CMK (cell line): ENCODE data around the gene C2CD3.

ENCODE experiments used
- DNase-seq: peaks from one replicate; pipeline ENCODE4 v3.0.0-alpha.2; 2010; ENCODE audit warnings: low read depth

Gene C2CD3, protein sequence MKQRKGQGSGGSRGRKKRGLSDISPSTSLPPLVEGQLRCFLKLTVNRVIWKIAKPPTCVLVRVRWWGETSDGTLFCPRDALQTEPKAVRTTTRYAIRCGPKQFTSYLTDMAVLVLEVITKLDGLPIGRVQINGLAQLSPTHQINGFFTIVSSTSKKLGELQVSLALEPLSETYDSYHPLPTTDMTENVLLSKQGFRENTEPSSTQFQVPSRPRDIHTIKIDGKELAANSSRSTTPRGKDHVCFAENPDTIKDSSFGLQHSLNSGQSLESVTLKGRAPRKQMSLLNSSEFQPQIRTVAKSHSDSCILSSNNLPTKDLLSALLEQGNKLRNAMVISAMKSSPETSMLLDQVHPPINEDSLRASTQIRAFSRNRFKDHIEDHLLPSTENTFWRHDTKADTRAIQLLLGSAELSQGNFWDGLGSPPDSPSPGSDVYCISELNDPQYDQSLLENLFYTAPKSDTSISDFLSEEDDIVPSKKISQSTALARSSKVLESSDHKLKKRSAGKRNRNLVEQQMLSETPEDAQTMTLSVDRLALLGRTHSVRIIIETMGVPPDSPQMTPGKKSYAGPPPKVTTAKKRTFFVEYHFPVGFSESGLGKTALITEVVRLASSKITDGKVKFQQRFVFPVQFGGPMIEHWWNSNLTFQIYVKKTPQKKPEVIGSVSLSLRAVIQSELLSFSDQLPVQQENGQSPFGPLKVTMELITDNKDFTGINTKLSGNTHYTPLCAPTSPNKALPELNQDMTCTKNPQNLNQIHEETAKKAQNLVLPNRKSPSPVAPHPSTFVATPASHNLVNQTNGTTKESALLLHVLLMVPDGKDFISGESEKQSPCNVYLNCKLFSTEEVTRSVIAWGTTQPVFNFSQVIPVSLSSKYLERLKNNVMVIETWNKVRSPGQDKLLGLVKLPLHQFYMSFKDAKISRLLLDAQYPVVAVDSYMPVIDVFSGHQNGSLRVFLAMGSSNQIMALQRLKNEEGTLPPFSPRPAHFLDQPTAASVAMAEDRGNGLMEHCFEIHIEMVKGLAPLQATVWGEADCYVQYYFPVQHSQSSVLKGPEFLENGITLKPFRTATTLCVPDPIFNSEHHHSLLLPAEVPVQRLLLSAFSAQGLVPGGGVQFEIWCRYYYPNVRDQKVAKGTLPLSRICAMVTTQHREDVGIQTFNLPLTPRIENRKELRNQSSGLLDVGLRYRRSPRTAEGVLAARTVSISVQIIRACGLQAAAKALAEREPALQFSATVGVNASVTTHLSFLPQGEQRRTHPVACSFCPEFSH (N-terminal part only)

DNA sequence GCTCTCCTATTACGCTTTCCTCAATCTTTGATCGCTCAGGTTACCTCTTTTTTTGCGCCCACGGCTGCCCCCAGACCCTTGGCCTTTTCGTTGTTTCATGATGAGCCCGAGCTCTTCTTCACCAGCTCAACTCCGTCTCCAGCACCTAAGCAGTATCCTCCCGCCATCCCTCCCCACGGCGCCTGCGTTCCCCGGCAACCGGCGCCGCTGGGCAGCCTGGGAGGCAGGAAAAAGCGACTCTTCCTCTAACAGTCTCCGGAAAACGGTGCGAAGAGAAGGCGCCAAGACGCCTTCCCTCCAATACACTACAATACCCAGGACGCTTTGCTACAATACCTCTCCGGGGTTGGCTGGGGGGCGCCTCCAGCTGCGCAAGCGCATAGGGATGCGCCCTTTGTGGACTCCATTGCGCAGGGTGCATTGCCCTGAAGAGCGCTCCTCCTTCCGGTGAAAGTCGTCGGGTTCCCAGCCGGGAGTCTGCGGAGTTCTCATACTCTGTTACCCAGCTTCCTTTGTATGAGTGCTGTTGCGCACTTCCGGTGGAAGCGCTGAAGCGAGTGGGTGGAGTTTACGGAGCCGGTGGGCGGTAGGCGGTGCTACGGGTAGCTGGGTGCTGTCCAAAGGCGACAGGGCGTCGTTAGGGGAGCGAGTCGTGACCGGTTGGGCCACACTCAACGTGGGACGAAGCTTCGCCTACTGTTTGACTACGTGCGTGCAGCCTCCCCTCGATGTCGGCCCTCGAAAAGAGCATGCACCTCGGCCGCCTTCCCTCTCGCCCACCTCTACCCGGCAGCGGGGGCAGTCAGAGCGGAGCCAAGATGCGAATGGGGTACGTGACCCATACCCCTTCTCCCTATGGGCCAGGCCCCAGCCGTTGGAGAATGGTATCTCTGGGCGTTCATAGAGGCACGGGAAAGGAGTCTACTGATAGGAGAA, at the start of gene C2CD3, which contains the start of gene PPME1:
C2CD3 (minus strand) TSS at position 309 of the 936 bp plus-strand sequence; CDS start at position 99, 210 bp downstream.
PPME1 (plus strand) TSS at position 596 of the 936 bp plus-strand sequence; CDS start at position 729, 133 bp downstream.
- peak; percentile 100 for DNase-seq

DNA sequence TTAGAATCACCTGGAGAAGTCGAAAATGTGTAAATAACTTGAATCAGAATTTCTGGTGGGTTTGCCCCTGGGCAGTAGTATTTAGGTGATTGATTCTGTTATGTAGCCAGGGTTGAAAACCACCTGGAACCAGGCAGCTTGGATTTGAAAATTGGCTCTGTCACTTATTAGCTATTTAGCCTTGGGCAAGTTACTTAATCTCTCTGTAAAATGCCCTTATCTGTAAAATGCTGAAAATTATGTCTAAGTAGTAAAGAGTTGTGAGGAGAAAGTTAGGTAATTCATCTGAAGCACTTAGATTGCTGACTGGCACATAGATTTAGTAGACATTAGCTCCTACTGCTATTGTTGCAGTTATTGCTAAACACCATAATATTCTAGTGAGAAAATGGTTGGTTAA, 49.6 kb upstream of the C2CD3 start:
- DNase-seq = no peak

DNA sequence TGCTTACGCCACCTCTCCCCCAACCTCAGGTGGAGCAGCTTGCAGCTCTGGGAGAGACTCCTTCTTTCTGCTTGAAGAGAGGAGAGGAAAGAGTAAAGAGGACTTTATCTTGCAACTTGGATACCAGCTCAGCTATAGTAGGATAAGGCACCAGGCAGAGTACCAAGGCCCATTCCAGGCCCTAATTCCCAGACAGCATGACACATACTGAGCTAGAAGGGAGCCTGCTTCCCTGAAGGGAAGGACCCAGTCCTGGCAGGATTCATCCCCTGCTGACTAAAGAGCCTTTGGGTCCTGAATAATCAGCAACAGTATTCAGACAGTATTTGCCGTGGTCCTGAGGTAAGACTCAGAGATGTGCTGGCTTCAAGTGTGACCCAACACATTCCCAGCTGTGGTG, 41.7 kb upstream of the C2CD3 start:
- DNase-seq = no peak

DNA sequence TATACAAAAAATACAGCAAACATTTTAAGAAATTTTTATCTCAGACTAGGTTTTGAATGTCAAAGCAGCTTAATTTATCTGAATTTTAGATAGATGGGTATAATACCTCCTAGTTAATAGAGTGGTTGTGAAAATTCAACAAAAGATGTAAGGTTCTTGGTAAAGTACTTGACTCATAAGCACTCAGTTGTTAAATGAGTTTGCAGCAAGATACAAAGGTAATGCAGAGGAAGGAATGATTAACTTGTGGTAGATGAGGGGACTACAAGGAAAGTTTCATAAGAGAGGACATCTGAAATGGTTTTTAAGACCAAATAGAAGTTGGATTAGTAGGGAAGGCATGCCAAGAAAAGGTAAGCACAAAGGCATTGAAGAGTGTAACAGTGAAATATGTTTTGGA, 37.7 kb upstream of the C2CD3 start:
- no peak for DNase-seq

DNA sequence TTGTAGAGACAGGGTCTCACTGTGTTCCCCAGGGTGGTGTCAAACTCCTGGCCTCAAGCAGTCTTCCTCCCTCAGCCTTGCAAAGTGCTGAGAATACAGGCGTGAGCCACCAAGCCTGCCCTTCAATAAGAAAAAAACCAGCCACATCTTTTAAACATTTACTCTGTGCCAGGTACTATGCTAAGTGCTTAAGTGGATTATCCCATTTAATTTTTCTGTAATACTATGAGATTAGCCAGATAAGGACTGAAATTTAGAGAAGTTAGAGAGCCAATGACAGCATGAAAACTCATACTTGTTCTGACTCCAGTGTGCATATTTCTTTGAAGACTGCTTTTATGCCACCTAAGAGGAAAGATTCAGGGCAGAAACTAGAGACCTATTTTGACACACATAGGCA, 35.9 kb upstream of the C2CD3 start:
- no peak for DNase-seq

DNA sequence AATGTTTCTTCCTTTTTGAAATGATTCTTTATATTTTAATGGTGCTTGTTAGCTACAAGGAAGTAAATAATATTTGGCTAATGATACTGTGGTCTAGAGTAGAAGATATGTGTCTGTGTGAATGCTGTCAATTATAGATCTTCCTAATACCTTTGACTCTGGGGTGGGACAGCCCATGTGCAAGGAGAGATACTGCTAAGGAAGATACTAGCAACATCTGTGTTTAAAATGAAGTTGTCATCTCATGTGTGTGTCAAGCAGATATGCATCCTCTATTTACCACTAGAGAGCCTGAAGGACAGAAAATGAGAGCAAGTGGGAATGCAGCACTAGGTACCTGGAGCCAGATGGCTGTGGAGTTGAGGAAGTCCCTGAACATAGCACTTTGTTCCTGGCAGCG, 34.4 kb upstream of the C2CD3 start:
- DNase-seq = no peak

DNA sequence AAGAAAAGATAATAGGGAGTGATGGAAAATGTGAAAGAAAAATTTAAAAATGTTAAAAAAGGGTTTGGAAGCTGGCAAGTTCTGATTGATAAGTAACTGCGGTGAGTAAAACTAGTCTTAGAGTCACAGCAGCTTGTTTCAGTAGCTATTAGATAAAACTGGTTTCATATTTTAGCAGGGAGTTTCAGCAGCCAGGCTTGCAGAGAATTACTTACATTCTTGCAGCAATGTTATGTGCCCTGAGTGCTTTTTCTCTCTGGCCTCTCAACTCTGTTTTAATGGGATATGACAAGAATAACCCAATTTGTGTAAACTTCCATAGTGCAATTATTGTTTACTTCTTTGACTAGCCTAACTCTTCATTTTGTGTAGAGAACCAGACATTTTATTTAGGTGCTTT, 33.9 kb upstream of the C2CD3 start:
- DNase-seq = no peak

DNA sequence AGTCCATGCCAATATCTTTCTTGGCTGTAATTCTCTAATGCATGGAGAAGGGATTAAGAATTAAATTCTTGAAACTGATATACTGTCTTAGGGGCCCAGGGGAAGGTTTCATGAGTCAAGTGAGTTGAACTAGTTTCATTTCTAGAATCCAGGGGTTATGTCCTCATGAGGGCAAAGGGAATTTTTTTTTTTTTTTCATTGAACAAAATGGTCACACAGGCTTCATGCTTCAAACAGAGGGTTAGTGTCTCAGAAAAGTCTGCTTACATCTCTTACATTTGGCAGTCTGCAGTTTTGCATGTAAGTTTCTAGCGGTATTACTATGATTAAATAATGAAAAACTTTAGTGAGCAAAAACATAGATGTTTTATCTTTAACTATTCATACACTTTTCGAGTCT, 33.2 kb upstream of the C2CD3 start:
- no peak for DNase-seq

DNA sequence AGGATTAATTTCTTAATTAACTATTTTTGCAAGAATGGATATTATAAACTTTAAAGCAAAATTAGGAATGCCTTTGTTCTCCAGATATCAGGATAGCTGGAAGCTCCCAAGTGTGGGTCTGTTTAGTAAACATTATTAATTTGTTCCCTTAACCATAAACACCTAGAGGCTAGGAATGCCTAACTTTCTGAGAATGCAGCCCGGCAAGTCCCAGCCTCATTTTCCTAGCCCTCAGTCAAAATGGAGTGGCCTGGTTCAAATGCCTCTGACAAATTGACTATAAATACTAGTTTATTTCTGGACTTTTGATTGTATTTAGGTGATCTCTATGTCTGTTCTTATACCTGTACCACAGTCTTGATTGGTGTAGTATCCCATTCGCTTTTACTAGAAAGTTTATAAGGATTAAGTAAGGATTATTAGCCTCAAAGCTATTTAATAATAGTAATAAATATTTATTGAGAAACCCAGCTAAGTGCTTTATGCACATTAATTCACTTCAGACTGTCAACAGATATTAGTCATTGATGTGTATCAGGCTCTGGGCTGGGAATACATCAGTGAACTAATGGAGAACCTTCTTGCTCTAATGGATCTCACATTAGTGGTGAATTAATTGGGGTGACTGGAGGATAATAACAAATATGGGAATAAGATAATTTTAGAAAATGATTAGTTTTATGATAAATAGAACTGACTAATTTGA, 26.1 kb upstream of the C2CD3 start:
- no peak for DNase-seq

DNA sequence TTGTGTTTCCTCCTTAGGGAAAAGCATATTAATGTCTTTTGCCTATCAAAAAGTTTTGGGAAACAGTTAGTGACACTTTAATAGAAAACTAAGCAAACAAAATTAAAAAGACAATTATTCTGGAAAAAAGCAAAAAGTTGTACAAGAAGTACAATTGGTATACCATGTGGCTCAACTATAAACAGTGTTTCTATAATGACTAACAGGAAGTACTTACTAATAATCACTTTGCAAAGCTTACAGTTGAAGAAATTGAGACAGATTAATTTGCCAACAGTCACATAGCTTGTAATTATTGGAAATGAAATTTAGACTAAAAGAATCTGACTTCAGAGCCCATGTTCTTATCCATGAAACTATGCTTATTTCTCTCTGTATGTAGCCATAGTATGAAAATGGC, 25.0 kb upstream of the C2CD3 start:
- no peak for DNase-seq

DNA sequence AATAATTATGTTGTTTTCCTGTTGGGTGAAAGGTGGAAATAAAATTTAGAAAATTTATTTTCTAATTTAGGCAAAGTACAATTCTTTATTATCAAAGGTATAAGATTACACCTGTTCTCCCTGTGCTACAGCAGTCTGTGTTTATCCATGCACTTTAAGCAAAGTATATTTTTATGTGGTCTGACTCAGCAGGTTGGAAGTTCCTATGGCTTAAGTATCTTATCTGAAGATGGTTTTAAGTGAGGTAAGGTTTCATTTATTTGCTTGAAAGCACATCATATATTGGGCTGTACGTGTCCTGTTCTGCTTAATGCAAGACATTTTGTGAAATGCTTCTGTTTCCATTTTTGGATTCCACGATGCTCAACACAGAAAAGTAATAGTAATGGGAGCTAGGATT, 14.9 kb upstream of the C2CD3 start:
- no peak for DNase-seq

DNA sequence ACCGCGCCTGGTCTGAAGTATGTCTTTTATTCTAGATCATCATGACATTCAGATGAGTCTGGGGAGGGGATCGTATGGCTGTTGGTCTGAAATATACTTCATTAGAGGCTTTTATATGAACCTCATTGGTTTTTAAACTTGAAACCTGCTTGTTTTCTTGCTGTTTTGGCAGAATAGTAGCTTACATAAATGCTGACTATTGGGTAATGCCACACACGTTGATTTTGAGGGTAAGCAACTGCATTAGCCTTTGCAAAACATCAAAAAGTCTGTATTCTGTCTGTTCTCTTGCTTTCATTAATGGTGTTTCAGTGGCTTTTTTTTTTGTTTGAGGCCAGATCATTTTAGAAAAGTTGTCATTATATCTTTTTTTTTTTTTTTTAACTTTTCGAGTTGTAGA, 14.5 kb upstream of the C2CD3 start:
- DNase-seq = no peak

DNA sequence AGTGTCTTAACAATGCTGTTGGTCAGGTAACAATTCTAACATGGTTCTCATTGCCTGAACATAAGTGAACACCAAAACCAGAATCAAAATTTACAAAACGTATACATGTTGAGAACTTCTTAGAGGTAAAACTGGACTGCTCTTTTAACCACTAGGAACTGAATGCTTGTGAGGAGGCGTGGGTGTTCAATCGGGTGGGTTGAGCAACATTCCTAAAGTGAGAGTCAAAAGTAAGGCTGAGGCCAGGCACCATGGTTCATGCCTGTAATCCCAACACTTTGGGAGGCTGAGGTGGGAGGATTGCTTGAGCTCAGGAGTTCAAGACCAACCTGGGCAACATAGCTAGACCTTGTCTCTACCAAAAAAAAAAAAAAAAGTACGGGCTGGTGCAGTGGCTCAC, 11.8 kb upstream of the C2CD3 start:
- DNase-seq = no peak

DNA sequence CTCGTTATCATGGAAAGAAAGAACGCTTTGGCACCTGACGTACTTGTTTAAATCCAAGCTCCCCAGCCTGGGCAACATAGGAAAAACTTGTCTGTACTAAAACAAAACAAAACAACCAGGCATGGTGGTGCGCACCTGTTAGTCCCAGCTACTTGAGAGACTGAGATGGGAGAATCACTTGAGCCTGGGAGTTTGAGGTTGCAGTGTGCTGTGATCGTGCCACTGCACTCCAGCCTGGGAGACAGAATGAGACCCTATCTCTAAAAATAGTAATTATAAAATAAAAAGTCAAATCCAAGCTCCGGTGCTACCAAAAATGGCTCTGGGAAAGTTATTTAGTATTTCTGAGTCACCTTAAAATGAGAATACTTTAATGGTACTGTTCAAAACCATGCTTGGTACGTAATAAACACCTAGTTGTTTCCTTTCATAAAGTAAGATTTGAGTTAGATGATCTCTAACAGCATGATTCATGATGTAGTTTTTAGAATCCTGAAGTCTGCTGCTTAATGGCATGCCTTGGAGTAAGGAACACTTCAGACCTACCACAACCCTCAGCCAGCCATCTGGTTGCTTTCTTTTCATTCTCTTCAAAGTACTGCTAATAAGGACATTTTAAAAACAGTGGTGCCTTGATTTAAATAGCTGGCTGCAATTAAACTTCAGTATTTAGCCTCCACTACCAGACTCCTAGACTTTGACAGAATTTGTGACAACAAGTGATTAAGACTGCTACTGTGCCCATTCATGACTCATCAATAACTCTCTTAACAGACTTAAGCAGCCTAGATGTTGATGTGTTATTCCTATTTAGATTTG, 8.6 kb upstream of the C2CD3 start:
- no peak for DNase-seq

DNA sequence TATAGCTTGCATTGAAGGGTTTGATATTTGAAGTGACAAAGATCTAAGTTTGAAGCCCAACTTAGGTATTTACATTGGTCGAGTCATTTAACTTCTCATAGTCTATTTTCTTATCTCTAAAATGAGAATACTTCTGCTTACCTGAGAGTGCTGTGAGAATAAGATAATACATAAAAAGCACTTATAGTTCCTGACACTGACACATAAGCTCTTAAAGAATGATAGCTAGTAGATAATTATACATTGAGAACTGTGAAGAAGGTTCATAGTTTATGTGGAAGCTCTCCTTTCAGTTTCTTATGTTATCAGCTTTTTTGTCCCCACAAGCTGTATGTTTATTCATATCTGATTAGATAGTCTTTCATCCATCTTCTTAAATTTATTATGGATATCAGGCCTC, 5.1 kb upstream of the C2CD3 start:
- no peak for DNase-seq

DNA sequence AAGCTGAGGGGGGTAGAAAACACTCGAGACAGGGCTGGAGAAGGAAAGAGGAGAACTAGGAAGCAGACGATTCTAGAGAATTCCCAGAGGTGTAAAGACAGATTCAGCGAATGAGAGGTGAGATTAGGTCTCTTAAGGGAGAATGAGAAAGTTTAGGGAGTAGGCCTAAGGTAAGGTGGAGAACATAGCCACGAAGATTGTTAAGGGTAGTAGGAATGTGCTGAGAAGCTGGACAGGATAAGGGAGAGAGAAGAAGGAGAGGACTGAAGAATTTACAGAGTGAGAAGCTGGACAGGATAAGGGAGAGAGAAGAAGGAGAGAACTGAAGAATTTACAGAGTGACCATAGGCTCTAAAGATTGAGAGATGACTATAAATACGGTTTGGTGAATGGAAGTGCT, 1.2 kb upstream of the C2CD3 start:
- DNase-seq = no peak

DNA sequence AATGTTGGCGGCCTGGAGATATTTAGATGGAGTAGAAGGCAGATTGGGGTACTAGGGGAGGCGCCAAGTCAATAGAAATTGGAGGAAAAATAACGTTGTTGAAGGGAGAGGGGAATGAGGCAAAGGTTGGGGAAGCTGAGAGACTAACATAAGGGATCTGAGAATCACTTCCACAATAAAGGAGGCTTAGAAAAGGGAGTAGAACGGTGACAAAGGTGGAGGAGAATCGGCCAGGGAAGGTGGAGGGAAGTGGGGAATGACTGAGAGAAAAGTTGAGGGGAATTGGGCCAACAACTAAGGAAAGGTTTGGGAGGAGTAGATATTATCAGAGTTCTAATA, 797 bp upstream of the C2CD3 start:
- DNase-seq = no peak

DNA sequence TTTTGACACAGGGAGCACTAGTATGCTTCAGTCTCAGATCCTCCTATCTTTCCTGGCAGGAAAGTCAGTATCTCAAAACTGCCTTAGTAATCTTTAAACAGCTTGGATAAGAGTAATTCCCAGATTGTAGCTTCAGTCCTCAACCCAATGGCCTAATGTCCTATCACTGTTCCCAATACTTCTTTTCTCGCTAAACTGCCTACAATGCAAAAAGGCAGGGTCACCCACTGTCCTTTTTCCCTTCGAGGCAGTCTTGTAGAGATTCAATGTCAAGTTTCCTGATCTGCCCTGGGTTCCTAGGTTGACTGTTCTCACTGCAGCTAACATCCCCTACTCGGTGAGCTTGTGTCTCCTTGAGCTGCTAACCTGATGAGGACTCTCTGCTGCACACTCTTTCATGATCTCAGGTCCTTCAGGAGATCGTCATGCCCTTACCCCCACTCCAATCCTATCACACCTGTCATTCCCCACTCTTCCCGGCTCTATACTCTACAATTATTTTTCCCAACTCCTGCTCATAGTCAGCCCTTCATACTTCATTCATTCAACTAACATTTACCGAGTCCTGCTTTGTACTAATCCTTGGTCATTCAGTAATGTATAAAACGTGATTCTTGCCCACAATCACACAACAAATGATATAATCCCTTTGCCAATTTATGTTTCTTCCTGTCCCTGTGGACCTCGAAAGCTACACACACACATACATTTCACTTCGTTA, 904 bp downstream of the C2CD3 start:
- no peak for DNase-seq

DNA sequence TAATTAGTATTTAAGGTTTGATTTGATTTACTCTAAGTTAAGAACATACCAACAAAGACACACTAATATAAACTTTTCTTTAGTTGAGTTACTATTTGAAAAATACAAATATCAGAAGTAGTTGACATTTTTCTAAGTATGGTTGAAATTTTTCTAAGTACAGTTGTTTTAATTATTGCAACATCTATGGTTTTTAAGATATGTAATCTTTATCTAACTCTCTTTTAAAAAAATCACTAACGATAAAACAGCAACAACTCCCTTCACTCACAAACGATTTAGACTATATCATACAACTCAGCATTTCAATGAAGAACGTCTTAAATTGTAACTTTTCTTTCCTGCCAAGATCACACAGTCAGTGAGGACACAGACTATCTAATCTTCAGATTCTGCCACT, 2.0 kb downstream of the C2CD3 start:
- DNase-seq = no peak
